GM21367 (cell line): ENCODE measurements around the gene SLC1A4.

Experiments
- ATAC-seq: cut with Tn5 transposase; IDR thresholded peaks from one replicate; pipeline ENCODE4 v1.9.1; 2021; ENCODE audit not compliant: unreplicated experiment

SLC1A4 gene

DNA sequence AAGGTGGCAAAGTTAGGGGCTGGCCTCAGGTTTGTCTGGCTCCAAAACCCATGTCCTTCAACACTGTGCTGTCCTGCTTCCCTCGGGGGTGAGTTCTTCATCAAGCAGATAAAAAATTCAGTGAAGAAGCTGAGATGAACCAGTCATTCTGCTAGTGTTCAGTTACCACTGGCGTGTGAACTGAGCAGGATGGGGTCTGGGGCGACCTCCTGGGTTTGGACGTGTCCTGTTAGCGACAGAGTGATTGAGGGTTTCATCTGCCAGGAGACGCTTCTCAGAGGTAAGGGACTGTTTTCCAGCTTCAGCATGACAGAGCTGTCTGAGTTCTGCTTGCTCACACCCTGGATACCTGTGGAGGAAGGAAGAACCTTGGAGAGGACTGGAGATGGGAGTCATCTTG is 81.7 kb downstream of the SLC1A4 start:
- no peak for ATAC-seq

DNA sequence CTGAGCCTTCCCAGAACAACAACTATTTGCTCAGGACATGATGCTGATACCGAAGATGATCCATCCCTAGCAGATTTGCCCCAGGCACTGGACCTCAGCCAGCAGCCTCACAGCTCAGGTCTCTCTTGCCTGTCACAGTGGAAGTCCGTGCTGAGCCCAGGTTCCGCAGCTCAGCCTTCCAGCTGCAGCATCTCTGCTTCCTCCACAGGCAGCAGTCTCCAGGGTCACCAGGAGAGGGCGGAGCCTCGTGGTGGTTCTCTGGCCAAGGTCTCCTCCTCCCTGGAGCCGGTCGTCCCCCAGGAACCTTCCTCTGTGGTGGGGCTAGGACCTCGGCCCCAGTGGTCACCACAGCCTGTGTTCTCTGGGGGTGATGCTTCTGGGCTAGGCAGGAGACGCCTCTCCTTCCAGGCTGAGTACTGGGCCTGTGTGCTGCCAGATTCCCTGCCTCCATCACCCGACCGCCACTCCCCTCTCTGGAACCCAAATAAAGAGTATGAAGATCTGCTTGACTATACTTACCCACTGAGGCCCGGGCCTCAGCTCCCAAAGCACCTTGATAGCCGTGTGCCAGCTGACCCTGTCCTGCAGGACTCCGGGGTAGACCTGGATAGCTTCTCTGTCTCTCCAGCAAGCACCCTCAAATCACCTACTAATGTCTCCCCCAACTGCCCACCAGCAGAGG is 82.4 kb downstream of the SLC1A4 start:
- no peak for ATAC-seq

DNA sequence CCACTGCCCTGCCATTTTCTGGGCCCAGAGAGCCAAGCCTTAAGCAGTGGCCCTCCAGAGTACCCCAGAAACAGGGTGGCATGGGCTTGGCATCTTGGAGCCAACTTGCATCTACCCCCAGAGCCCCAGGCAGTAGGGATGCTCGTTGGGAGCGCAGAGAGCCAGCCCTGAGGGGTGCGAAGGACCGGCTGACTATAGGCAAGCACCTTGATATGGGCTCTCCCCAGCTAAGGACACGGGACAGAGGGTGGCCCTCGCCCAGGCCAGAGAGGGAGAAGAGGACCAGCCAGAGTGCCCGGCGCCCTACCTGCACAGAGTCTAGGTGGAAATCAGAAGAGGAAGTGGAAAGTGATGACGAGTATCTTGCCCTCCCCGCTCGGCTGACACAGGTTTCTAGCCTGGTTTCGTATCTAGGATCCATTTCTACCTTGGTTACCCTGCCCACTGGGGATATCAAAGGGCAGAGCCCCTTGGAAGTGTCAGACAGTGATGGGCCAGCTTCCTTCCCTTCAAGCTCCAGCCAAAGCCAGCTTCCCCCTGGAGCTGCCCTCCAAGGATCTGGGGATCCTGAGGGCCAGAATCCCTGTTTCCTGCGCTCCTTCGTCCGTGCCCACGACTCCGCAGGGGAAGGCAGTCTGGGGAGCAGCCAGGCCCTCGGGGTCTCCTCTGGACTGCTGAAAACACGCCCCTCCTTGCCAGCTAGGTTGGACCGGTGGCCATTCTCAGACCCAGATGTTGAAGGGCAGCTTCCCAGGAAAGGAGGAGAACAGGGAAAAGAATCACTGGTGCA is 83.2 kb downstream of the SLC1A4 start:
- ATAC-seq: peak; percentile 53
